Measurements from ENCODE around the gene ACOX1.

DNA sequence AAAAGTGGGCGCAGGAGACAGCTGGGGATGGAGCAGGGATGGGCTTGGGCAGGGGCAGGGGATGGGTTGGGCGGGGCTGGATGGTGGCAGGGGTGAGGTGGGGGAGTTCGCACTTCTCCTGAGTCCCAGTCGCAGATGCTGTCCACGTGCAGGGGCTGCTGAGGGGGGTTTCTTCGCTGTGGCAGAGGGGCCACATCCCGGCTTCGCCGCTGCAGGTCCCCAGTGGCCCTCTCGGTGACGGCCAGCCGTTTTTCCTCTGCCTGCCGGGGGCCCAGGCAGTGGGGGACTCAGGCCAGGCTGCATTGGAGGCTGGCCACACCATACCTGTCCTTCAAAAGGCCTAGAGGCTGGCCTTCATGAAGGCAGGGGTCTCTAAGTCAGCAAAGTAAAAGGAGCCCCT is 39.8 kb upstream of the ACOX1 start:
- TF ChIP-seq, protein P1, sequence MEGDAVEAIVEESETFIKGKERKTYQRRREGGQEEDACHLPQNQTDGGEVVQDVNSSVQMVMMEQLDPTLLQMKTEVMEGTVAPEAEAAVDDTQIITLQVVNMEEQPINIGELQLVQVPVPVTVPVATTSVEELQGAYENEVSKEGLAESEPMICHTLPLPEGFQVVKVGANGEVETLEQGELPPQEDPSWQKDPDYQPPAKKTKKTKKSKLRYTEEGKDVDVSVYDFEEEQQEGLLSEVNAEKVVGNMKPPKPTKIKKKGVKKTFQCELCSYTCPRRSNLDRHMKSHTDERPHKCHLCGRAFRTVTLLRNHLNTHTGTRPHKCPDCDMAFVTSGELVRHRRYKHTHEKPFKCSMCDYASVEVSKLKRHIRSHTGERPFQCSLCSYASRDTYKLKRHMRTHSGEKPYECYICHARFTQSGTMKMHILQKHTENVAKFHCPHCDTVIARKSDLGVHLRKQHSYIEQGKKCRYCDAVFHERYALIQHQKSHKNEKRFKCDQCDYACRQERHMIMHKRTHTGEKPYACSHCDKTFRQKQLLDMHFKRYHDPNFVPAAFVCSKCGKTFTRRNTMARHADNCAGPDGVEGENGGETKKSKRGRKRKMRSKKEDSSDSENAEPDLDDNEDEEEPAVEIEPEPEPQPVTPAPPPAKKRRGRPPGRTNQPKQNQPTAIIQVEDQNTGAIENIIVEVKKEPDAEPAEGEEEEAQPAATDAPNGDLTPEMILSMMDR (IDR thresholded peaks at IDR 0.05; ENCODE audit: low read length), result no peak
- TF ChIP-seq EZH2 (optimal IDR thresholded peaks at IDR 0.05; ENCODE audit: low read depth, low read length), result no peak

Measured in MM.1S (cell line).